ENCODE results near the gene ZNF700.
A peak's percentile ranks its signal among the peaks of the same experiment; 100 is the strongest.
"Not testable (repeated sequence)": the region's sequence is repeated elsewhere in the genome, so short reads cannot be mapped to it uniquely, and the experiment has no call there.

The ZNF700 gene

DNA sequence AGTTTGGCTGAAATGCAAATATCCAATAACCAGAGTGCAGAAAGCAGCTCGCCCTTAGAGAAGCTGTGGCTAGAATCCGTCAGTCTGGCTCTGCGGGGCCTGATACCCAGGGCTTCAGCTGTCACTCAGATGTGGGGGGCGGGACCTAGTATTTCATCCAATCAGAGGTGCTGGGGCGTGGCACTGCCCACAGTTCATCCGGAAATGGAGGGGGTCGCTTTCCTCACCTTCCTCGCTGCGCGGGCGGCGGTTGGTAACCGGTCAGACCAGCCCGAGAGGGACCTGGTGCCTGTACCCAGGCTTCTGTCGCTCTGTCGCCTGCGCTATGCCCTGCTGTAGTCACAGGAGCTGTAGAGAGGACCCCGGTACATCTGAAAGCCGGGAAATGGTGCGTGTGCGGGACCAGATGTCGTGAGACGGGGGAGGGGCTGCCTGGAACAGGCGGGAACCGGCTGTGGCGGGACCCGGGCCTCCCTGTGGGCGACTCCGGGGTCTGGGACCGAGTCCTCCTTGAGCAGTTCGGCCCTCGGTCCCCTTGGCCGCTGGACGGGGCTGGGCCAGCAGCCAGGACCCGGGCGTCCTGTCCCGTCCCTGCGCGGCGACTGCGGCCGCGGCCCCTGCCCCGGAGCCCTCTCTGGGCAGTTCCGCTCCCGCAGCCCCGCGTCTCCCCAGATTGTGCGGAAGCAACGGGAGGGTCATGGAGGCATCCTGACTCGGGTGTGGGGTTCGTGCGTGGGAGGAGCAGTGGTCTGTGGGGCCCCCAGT lies at the start of gene ZNF700:
Gene ZNF700 (plus strand): TSS at position 222 of the 765 bp plus-strand sequence. CDS start 104 bp downstream, at position 326.
- peak within 1 kb of the TSS; percentile 97 for H3K4me3 ChIP-seq (ENCODE audit: control insufficient read depth, low read depth, low read length)
- TF ChIP-seq, protein P1, sequence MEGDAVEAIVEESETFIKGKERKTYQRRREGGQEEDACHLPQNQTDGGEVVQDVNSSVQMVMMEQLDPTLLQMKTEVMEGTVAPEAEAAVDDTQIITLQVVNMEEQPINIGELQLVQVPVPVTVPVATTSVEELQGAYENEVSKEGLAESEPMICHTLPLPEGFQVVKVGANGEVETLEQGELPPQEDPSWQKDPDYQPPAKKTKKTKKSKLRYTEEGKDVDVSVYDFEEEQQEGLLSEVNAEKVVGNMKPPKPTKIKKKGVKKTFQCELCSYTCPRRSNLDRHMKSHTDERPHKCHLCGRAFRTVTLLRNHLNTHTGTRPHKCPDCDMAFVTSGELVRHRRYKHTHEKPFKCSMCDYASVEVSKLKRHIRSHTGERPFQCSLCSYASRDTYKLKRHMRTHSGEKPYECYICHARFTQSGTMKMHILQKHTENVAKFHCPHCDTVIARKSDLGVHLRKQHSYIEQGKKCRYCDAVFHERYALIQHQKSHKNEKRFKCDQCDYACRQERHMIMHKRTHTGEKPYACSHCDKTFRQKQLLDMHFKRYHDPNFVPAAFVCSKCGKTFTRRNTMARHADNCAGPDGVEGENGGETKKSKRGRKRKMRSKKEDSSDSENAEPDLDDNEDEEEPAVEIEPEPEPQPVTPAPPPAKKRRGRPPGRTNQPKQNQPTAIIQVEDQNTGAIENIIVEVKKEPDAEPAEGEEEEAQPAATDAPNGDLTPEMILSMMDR (IDR thresholded peaks at IDR 0.05; ENCODE audit: control insufficient read depth, insufficient read depth, low read depth, low read length, missing control alignments): no peak
- peak; percentile 46 for DNase-seq (ENCODE audit: low read depth)

DNA sequence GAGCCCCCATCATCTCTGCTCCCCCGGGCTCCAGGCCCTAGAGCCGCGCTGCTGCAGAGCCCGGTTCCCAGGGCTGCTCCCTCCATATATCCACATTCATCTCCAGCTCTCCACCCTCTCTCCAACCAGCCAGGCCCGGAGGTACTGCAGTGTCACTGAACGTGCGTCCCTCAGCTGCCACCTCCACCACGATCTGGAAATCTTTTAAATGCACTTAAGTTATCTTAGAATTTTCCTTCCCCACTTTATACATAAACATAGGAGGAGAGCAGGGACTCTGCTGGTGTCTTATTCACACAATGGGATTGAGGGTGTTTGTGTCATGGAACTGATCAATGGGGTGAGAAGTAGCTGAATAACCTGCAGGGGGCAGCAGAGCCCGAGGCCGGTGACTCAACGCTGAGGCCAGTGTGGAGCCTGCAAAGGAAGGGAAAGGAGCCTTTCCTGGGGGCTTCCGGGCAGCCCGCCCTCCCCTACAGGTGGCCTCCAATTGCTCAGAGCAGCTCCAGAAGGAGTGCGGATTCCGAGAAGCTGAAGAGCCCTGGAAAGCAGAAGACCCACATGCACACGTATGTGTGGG lies 45.1 kb upstream of the ZNF700 start:
- TF ChIP-seq, protein P1 (IDR thresholded peaks at IDR 0.05; ENCODE audit: control insufficient read depth, insufficient read depth, low read depth, low read length, missing control alignments): peak; percentile 28
- DNase-seq (ENCODE audit: low read depth); H3K4me3 ChIP-seq (ENCODE audit: control insufficient read depth, low read depth, low read length): not testable (repeated sequence)

DNA sequence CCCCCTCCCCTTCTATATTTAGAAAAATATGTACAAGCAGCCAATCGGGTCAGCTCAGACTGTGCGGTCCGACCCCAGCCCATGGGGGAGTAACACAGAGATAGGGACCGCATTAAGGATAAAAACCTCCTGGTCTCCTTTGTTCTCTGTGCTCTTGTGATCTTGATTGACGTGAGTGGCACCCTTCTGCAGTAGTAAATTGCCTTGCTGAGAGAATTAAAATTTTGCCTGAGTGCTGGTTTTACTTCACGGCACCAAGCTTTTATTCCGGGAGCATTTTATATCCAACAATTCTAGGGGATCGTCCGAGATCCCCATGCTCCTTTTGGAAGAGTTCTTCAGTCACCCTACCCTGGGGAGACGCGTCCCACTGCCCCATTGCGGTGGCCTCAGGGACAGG lies 44.3 kb upstream of the ZNF700 start:
- DNase-seq (ENCODE audit: low read depth): no peak
- TF ChIP-seq, protein P1 (IDR thresholded peaks at IDR 0.05; ENCODE audit: control insufficient read depth, insufficient read depth, low read depth, low read length, missing control alignments): no peak
- no peak overlapping the region for H3K4me3 ChIP-seq (ENCODE audit: control insufficient read depth, low read depth, low read length)

DNA sequence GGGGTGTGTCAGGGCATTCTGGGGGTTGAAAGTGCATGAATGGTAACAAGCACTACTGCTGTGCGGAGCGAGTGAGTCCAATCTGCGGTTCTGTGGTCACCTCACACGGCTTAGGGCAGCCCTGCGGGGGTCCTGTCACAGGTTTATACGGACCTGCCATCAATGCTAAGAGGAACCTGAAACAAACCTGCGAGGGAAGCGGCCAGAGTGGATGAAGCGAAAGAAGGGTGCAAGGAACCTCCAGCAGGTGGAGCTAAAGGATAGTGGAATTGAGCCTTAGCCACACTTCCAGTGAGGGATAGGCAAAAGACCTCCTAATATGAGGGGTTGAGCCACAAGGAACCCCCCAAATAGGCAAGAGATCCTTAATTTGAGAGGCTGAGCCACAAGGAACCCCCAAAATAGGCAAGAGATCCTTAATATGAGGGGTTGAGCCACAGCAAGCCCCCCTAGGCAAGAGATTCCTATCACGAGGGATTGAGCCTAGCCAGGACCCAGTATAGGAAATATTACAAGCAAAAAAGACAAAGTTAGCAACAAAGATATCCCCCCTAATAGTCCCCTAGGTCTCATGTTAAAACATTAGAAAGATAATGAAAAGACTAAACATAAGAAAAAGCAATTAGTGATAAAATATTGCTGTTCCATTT lies 43.6 kb upstream of the ZNF700 start:
- no peak for DNase-seq (ENCODE audit: low read depth)
- no peak overlapping the region for H3K4me3 ChIP-seq (ENCODE audit: control insufficient read depth, low read depth, low read length)
- TF ChIP-seq, protein P1 (IDR thresholded peaks at IDR 0.05; ENCODE audit: control insufficient read depth, insufficient read depth, low read depth, low read length, missing control alignments): peak; percentile 84

DNA sequence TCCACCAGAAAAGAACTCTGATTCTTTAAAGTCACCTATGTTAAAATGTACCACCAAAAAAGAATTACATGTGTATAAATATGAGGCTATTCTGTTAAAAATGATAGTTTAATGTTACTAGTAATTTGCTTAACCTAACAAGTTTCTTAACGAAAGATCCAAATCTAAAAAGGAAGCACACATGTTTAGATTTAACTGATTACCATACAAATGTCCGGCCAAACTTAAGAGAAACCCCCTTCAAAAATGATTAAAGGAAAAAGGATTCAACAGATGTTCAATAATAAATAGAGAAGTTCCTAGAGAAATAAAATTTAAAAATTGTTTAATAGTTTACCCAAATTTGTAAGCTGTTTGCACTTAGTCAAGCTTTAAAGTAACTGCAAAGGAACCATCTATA lies 42.3 kb upstream of the ZNF700 start:
- H3K4me3 ChIP-seq (ENCODE audit: control insufficient read depth, low read depth, low read length): no peak overlapping the region
- TF ChIP-seq, protein P1 (IDR thresholded peaks at IDR 0.05; ENCODE audit: control insufficient read depth, insufficient read depth, low read depth, low read length, missing control alignments): no peak
- DNase-seq (ENCODE audit: low read depth): no peak

DNA sequence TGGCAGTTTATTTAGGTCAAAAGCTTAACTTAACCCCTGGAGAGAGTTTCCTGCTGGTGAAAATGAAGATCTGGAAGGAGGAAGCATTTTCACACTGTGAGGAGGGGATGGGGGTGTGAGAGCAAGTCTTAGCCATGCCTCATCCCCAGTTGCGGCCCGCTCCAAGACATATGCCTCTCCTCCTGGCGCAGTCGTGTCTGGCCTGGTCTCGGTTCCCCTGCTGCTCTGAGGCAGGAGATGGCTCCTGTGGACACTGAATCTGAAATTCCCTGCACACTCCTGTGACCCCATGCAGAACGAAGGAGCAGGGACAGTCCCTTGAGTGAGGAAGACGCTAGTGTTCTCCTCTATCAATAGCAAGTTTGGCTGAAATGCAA lies 37.7 kb upstream of the ZNF700 start:
- TF ChIP-seq, protein P1 (IDR thresholded peaks at IDR 0.05; ENCODE audit: control insufficient read depth, insufficient read depth, low read depth, low read length, missing control alignments): no peak
- no peak for DNase-seq (ENCODE audit: low read depth)
- H3K4me3 ChIP-seq (ENCODE audit: control insufficient read depth, low read depth, low read length): peak overlapping the region; percentile 93
